Left ventricle myocardium superior (tissue), 1 donor: ENCODE measurements around the gene RPL36AL. TPM values are rescaled to one million over a fixed set of nuclear protein-coding genes. Genes with fewer than 3 reads are reported as not detected.
"Not testable (repeated sequence)": the region's sequence is repeated elsewhere in the genome, so short reads cannot be mapped to it uniquely, and the experiment has no call there.

Experiments
- ATAC-seq: fragments of 200-7000 bp; cut with Tn5 transposase; one replicate; pipeline ENCODE4 v1.9.1; 2020; ENCODE audit warnings: mild to moderate bottlenecking, moderate library complexity
- DNase-seq: peaks from one replicate; pipeline ENCODE4 v3.0.0-alpha.2; 2020
- intact Hi-C: fragments of 100-400 bp; cut with micrococcal nuclease; formaldehyde crosslinking; loops from one replicate; pipeline ENCODE4 v1.11.0; 2022
- total RNA-seq: library from RNA; stranded (reverse); fragmentation: NEBNext Ultra II Directional; extraction: Animal tissue kit (Norgen Biotek cat#: 25700); gene quantifications from one replicate; pipeline ENCODE4 v1.2.1, GENCODE V29; 2021
- donor health status: DM: no; HTN: yes; CAD: no; lungs with severe emphysema.

RPL36AL gene
- total RNA-seq, 1 donor from 2014 or later: 149 TPM

- intact Hi-C loops: no loop called here
- ATAC-seq: peak; percentile 69
- peak; percentile 81 for DNase-seq
Measured at GRCh38 chr14:49621114-49621881, 872 bp upstream of the RPL36AL start.

DNA sequence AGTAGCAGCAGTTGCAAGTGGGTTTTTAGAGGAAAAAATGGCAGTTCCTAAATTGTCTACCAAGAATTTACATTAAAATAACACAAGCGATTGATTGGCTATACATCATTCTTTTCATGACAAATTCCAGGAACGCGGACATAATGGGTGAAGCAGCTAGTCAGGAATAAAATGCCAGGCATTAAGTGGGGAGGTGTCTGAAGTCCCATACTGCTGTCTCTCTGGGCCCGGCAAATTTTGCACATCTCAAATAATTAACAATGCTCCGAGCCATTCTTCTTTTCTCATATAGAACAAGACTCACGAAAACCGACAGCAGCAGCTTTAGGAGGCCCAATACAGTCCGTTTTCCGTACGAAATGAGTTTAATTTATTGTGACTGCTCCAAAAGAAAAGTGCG lies 696 bp downstream of the RPL36AL start:
- no peak for ATAC-seq
- intact Hi-C loops: no loop called here

DNA sequence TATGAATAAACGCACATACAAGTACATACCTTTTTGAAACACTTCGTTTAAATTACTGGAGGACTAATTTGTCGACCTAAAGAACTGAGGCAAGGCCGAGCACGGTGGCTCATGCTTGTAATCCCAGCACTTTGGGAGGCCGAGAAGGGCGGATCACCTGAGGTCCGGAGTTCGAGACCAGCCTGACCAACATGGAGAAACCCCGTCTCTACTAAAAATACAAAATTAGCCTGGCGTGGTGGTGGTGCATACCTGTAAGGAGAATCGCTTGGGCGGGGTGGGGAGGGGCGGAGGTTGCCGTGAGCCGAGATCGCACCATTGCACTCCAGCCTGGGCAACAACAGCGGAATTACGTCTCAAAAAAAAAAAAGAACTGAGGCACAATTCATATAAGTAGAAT lies 1.2 kb downstream of the RPL36AL start:
- DNase-seq, ATAC-seq, intact Hi-C loops: not testable (repeated sequence)

More for the DNA sequence above, 696 bp downstream of the RPL36AL start:
- no peak for DNase-seq

GRCh38 chr14:49617852-49618519 lies 2.4 kb downstream of the RPL36AL start:
- intact Hi-C loops: no loop called here
- ATAC-seq (no peak), DNase-seq (no peak)

GRCh38 chr14:49615776-49616175 lies 4.7 kb downstream of the RPL36AL start:
- DNase-seq (no peak), ATAC-seq (no peak)
- intact Hi-C loops: no loop called here

DNA sequence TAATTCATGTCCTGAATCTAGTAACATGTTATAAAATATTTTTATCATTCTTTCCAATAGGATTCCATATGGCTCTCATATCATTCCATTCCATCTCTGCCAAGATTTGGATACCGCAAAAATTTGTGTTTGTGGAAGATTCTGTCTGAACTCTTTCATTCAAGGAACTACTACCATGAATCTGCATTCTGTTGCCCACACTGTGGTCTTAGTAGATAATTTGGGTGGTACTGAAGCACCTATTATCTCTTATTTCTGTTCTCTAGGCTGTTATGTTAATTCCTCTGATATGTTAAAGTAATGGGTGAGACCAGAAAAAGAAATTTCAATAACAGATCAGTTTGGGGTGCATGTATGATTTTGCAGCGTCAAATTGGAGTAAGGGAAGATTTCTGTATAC lies 6.2 kb downstream of the RPL36AL start:
- DNase-seq: no peak
- ATAC-seq: no peak
- intact Hi-C loops: no loop called here

GRCh38 chr14:49612671-49613070 lies 7.8 kb downstream of the RPL36AL start:
- ATAC-seq (no peak), DNase-seq (no peak)
- intact Hi-C loops: no loop called here

DNA sequence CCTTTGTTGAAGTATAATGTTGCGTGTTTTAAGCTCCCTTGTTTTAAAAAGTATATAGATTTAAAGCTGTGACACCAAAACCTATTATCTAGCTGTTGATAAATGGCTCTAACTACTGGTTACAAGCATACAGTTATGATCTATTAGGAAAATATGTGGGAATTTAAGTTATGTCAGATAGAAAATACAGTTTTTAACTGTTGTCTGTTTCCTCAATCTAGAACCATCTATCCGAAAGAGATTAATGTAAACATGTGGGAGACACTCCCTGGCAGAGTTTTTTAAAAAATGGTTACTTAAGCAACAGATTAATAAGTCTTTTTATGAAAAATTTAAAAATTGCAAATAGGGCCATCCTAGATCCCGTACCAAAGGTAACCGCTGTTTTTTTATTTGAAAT lies 8.2 kb downstream of the RPL36AL start:
- intact Hi-C loops: no loop called here
- no peak for ATAC-seq
- no peak for DNase-seq

DNA sequence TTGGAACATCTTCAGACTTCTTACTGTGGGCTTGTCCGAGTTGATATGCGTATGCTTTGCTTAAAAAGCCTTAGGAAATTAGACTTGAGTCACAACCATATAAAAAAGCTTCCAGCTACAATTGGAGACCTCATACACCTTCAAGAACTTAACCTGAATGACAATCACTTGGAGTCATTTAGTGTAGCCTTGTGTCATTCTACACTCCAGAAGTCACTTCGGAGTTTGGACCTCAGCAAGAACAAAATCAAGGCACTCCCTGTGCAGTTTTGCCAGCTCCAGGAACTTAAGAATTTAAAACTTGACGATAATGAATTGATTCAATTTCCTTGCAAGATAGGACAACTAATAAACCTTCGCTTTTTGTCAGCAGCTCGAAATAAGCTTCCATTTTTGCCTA lies 12.8 kb downstream of the RPL36AL start:
- DNase-seq: no peak
- intact Hi-C loops: no loop called here
- no peak for ATAC-seq

DNA sequence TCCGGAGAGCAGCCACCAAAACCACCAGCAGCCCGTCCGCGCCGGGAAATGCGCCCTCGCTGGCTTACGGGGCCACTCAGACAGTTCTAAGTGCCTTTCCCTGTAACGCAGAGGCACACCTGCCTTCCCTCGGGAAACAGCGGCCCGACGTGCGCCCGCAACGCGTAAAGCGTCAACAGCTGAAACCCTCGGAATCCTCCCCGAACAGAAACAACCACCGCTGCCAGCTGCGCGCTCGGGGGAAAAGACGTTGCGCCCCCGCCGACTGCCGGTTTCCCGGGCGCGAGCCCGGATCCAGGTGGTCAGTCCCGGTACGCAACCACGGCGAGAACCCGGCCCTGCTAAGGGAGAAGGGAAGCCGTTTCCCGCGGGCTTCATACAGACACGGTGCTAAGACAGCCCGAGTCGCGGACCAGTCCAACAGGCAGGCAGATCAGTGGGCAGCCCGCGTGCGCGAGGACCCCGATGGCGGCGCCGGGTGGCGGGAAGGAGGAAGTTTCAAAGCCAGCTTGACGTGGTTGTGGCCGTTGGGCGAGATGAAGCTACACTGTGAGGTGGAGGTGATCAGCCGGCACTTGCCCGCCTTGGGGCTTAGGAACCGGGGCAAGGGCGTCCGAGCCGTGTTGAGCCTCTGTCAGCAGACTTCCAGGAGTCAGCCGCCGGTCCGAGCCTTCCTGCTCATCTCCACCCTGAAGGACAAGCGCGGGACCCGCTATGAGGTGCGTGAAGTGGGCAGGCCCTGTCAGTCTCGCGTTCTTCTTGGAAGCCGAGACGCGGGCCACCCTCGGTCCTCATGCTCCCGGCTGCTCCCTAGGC lies 21.7 kb downstream of the RPL36AL start, which contains the start of gene LRR1:
Gene LRR1 (plus strand): TSS at position 456 of the 816 bp plus-strand sequence. CDS start 81 bp downstream, at position 537.
- intact Hi-C loops: no loop called here
- DNase-seq: peak; percentile 90
- ATAC-seq: peak; percentile 88

DNA sequence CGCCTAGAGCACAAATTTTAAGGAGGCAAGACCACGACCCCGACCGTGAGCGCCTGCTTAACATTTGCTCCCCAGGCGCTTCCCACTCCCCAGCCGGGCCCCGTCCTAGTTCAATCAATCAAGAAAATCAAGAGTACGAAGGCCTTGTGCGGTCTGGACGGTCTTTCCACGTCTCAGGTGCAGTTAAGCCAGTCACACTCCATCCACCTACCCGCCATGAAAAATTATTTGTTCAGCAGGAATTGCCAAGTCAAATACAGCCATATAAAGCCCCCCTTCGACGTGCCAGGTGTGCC lies 22.3 kb downstream of the RPL36AL start:
- DNase-seq: no peak
- intact Hi-C loops: no loop called here
- peak; percentile 26 for ATAC-seq

DNA sequence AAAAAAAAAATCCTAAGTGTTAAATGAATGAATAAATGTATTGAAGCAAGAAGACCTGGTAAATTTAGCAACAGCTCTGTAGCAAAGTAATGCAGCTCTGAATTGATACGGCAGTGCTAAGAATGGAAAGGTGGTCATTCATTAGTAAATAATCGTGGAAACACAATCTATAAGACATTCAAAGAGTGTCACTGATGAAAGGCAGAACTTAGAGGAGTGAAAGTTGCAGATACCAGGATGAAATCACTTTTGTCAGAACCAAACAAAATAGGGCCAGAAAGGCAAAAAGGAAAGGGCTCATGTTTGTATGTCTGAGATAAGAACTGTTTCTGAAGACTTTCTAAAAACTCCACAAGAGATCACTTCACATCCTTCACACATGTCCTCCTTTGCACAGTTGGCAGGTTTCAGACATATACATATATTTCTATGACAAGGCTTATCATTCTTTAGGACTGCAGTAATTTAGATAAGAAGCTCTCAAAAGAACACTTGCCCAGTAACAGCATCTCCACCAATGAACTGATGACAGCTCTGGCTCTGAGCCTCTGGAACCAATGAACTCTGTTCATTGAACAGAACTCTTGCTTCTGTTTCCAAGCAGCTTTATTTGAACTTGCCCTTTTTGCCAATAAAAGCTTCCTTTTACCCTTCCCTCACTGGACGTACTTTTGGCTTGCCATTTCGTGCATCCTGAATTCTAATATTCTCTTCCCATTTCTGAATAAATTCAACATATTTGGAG lies 25.9 kb downstream of the RPL36AL start:
- ATAC-seq (peak; percentile 39), DNase-seq (no peak)
- intact Hi-C loops: no loop called here

DNA sequence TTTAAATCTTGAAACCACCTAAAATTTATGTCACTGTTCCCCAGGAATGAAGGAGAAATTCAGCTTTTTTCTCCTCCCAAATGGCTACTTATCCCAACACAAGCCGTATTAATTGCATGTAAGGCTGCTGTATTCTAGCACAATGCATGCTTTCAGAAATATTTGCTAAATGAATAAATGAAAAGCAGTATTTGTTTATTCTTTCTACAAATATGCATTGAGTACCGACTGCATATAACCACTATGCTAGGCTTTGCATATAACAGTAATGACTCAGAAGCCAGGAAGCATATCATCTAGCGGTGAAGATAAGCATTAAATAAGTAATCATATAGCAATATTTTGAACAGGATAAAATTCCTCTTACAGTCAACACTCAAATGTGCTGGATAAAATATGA lies 27.4 kb downstream of the RPL36AL start:
- intact Hi-C loops: no loop called here
- no peak for ATAC-seq
- DNase-seq: no peak

DNA sequence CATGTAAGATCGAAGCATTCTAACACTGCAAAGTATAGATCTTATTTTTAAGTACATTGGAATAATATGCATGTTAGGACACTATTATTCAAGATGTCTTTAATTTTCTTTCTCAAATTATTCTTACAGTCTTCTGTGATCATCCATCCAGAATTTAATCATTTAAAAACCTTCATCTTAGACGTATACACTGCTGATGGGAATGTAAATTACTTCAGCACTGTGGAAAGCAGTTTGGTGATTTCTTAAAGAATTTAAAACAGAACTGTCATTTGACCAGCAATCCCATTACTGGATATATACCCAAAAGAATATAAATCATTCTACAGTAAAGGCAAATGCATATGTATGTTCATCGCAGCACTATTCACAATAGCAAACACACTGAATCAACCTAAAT lies 31.0 kb downstream of the RPL36AL start:
- intact Hi-C loops: no loop called here
- DNase-seq: no peak
- ATAC-seq: no peak

GRCh38 chr14:49586673-49587460 lies 33.6 kb downstream of the RPL36AL start:
- ATAC-seq (peak; percentile 33), DNase-seq (peak; percentile 35)
- intact Hi-C loops: no loop called here

- ATAC-seq: peak; percentile 98
- DNase-seq: peak; percentile 98
- intact Hi-C loops: no loop called here
Measured at GRCh38 chr14:49585803-49586672, 34.4 kb downstream of the RPL36AL start, which contains the start of gene RPS29. Gene RPS29 (minus strand): TSS chr14:49586380. CDS start chr14:49586346, 34 bp downstream.

- DNase-seq, ATAC-seq, intact Hi-C loops: not testable (repeated sequence)
Measured at GRCh38 chr14:49584981-49585640, 35.3 kb downstream of the RPL36AL start.
